HUDEP-2 (cell line): Measurements from ENCODE around the gene NPM1.
"Not testable (repeated sequence)": the region's sequence is repeated elsewhere in the genome, so short reads cannot be mapped to it uniquely, and the experiment has no call there.

Experiments
- DNase-seq, 76 experiments: peaks; one replicate each; lab custom pipeline; 2025; ENCODE audit not compliant: unreplicated experiment in 76 of 76; lab: John Stamatoyannopoulos, UW

NPM1 gene

DNA sequence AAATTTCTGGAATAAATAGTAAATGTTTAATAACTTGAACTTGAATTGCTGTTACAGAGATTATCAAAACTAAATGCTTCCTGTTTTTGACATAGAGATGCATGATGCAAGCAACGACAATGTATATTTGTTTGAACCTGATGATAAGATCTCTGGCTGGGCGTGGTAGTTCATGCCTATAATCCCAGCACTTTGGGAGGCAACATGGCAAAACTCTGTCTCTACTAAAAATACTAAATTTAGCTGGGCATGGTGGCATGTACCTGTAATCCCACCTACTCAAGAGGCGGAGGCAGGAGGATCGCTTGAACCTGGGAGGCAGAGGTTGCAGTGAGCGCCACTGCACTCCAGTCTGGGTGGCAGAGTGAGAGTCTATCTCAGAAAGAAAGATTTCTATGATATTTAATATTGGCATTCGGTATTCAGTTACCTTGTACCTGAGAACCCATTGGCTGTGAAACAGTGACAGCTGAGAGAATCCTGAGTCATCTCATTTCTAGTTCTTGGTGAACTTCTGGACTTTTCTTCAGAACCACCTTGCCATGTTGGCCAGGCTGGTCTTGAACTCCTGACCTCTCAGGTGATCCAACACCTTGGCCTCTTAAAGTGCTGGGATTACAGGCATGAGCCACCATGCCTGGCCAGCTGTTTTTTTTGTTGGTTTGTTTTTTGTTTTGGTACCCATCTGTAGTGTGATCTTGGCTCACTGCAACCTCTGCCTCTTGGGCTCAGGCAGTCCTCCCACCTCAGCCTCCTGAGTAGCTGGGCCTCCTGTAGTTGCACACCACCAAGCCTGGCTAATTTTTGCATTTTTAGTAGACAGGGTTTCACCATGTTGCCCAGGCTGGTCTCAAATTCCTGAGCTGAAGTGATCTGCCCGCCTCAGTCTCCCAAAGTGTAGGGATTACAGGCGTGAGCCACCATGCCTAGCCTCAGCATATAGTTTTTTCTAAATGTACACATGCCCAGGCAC, 21.8 kb downstream of the NPM1 start:
- peak in 9 of 76 experiments; percentile 8 to 28 (median 16) for DNase-seq

DNA sequence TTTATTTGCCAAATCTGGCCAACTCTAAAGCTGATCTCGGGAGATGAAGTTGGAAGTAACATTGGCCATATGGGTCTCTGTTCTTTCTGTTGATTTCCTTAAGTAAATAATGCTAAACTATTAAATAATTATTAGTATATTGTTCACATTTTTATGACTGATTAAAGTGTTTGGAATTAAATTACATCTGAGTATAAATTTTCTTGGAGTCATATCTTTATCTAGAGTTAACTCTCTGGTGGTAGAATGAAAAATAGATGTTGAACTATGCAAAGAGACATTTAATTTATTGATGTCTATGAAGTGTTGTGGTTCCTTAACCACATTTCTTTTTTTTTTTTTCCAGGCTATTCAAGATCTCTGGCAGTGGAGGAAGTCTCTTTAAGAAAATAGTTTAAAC, 22.5 kb downstream of the NPM1 start:
- DNase-seq, result no peak

DNA sequence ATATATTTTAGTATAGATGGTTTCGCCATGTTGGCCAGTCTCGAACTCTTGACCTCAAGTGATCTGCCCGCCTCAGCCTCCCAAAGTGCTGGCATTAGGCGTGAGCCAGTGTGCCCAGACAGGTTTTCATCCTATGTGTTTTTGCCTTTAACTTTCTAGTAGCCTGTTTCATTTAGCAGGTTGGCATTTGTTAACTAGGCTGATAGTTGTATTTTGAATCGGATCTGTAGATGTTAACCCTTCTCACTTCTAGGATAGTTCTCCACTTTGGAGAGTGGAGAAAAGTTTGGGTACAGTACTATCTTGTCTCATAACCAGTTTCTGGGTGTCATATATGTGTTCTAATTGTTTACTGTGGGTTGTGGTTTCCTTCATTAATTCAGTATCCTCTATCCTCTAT, 24.5 kb downstream of the NPM1 start:
- no peak for DNase-seq

DNA sequence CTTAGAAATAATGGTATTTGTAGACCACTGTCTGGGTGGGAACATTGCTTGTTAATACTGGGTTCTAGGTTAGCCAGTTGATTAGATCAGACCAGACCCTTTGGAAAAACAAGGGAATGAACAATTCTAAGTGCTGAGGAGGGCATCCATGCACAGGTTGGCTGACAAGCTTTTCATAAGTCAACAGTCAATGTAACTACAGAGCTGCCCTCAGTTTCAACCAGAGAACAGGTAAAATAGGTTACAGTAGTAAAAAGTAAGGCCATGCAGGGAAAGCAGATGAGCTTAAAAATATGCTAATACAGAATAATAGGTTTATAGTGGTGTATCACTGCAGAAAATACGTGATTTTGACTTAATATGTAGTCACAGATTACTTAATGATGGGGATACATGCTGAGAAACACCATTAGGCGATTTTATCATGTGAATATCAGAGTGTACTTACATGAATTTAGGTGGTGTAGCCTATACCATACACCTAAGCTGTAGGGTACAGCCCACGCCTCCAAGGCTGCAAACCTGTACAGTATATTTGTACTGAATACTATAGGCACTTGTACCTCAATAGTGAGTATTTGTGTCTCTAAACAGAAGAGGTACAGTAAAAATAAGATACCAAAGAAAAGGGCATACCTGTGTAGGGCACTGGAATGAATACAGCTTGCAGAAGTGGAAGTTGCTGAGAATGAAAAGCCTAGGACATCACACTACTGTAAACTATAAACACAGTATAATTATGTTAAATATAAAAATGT, 25.7 kb downstream of the NPM1 start:
- no peak for DNase-seq

- DNase-seq, result not testable (repeated sequence)
Observed at GRCh38 chr5:171413993-171414392, 26.3 kb downstream of the NPM1 start.

- no peak for DNase-seq
Observed at GRCh38 chr5:171415115-171415730, 27.6 kb downstream of the NPM1 start.

DNA sequence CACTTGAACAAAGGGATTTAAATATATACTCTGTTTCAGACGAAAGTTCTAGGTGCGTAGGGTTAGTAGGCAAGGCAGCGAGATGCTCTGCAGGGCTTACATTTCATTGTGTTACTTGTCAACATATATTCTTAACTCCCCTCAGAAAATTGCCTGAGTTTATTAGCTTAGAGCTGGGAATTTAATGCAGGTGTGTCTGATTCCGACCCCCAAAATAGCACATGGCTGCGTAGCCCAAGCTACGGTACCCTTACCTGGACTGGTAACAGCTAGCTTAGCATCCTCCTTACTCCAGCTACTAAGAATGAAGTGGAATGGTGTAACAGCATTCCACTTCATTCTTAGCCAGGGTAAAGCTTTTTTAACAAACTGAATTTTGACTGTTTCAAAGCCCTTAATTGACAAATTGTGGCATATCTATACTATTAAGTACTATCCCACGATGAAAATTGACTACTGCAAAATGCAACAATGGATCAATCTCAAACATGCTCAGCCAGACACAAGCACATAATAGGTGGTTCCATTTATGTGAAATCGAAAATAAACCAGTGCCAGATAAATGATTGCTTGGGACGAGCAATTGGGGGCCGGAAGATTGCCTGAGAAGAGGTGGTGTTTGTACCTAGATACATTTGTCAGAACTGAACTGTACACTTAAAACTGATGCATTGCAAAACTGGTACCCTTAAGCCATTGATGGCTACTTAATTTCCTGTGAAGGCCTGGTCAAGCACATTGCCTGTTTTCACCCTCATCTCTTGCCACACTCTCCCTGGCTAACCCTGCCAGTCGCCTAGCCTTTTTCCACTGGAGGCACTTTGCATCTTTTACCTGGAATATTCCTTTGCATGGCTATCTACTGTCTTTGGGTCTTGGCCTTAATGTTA, 28.8 kb downstream of the NPM1 start:
- DNase-seq, result no peak

GRCh38 chr5:171418316-171418981, 30.8 kb downstream of the NPM1 start:
- DNase-seq, result peak in 62 of 76 experiments; percentile 5 to 78 (median 44)

DNA sequence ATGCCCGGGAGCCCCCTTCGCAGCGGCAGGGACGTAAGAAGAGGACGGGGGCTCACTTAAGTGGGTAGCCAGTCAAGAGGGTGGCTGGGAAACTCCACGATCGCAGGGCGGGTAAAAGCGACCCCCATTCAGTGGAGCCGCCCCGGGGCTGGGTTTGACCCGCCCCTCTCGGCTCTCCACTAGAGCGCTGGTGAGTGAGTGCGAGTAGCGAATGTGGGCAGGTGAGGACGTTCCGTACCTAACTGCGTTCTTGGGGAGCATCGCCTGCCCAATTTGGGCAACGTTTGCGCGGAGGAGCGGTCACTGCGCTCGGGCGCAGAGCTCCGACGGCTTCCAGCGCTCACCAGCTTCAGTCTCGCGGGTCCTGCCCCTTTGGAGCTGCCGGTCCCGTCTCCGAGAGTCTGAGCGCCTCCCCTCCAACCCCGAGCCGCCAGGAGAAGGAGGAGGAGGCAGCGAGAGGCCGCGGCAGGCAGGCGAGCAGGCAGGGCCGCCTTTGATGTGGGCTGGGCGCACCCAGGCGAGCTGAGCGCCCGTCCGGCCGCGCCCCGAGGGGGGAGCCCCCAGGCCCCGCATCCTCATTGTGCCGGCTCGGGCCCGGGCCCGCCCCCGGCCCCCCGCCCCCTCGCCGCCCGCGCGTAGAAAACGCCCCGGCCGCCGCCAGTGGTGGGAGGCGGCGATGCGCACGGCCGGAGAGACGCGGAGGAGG, 31.5 kb downstream of the NPM1 start, which contains the start of gene FGF18:
Gene FGF18 (plus strand): TSS at position 666 of the 706 bp plus-strand sequence. CDS start 553 bp downstream, outside the sequence.
- peak in 11 of 76 experiments; percentile 15 to 33 (median 22) for DNase-seq

GRCh38 chr5:171419688-171420430, 32.2 kb downstream of the NPM1 start:
- DNase-seq, result peak in 3 of 76 experiments; percentile 9 to 13 (median 11)

- peak in 6 of 76 experiments; percentile 9 to 30 (median 16) for DNase-seq
Observed at GRCh38 chr5:171420431-171421241, 33.0 kb downstream of the NPM1 start.

GRCh38 chr5:171421331-171422262, 33.9 kb downstream of the NPM1 start:
- no peak for DNase-seq

- DNase-seq, result no peak
Observed at GRCh38 chr5:171422495-171422894, 34.8 kb downstream of the NPM1 start.

DNA sequence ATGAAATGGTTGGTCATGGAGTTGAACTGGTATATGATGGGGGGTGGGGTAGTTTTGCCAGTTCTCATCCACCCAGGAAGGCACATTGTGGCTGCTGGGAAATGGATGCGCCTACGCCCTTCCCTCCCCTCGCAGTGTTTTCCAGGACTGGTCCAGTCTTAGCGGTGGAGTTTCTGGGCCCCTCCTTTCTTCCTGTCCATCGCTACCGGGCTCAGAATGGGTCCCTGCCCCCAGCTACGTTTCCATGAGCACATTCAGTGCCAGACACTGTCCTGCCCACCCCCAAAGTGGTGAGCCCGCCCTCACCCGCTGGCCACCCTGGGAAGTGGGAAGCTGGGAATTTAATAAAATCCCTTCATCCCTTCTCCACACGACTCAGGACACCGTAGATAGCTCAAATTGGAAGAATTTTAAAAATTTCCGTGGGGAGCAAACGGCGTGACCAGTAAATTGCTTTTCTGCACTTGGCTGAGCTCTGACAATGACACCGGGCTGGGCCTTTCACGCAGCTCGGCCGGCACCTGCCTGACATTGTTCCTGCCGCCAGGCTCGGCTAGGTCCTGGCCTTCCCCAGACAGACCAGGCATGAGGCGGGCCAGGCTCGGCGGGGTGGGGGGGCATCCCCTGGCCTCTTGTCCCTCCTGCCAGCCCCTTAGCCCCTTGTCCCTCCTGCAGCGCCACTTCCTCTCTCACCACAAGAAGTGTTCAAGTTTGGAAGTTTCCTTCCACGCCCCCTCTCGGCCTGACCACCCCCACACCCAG, 35.4 kb downstream of the NPM1 start:
- no peak for DNase-seq

DNA sequence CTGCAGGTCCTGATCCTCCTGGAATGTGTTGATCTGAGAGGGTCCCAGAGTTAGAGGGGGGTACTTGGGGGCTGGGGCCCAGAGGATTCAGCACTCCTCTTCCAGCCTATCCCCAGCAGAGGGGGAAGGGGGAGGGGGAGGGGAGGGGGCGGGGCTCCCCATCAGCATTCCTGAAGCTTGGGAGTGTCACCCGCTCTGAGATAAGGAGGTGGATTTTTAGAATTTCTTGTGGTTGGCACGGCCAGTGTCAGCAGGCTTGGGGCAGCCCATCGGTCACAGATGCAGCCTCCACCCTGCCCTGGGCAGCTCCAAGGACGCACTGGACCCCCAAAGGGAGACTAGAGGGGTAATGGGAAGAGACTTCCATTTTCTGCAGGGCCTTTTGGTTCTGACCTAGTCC, 37.1 kb downstream of the NPM1 start:
- DNase-seq, result no peak
